WTC11 (cell line): Measurements from ENCODE around the gene FOXO1. TPM values are rescaled to one million over a fixed set of nuclear protein-coding genes. Genes with fewer than 3 reads are reported as not detected.

Experiments used
- ATAC-seq: fragments of 200-7000 bp; cut with Tn5 transposase; 2 replicates; pipeline ENCODE4 v1.10.0; 2021; ENCODE audit warnings: mild to moderate bottlenecking, moderate library complexity
- CTCF ChIA-PET: fragments of 300-600 bp; sonication (Branson Sonifier 250); formaldehyde crosslinking; loops from one replicate; lab custom pipeline; 2021; ENCODE audit warnings: antibody characterized with exemption; lab: Charles Lee
- POLR2A ChIA-PET: fragments of 350-600 bp; sonication (Branson Sonifier 250); formaldehyde crosslinking; loops from one replicate; lab custom pipeline; 2021; ENCODE audit warnings: antibody characterized with exemption; lab: Charles Lee
- DNase-seq: peaks from one replicate; pipeline ENCODE4 v3.0.0; 2021; ENCODE audit warnings: low spot score
- H3K27ac Mint-ChIP-seq: 2 replicates; pipeline ENCODE4 v1.8.0; 2021; ENCODE audit warnings: mixed read lengths
- H3K27me3 Mint-ChIP-seq: 2 replicates; pipeline ENCODE4 v1.8.0; 2021; ENCODE audit warnings: low read depth, mild to moderate bottlenecking, moderate library complexity, mixed read lengths
- H3K36me3 Mint-ChIP-seq: 2 replicates; pipeline ENCODE4 v1.8.0; 2021; ENCODE audit warnings: mixed read lengths
- H3K4me1 Mint-ChIP-seq: 2 replicates; pipeline ENCODE4 v1.8.0; 2022; ENCODE audit warnings: mixed read lengths
- H3K4me3 Mint-ChIP-seq: 2 replicates; pipeline ENCODE4 v1.8.0; 2021; ENCODE audit warnings: mild to moderate bottlenecking, moderate library complexity, mixed read lengths
- H3K9me3 Mint-ChIP-seq: 2 replicates; pipeline ENCODE4 v1.8.0; 2021; ENCODE audit warnings: mixed read lengths
- ATF1 ChIP-seq: sonication (generic); formaldehyde crosslinking; IDR thresholded peaks from 2 replicates; pipeline ENCODE4 v1.8.1; 2023; ENCODE audit warnings: mild to moderate bottlenecking, moderate library complexity, missing genetic modification reagents
- ESRRA ChIP-seq: sonication (generic); formaldehyde crosslinking; IDR thresholded peaks from 2 replicates; pipeline ENCODE4 v1.8.1; 2022; ENCODE audit warnings: mild to moderate bottlenecking, missing genetic modification reagents, borderline replicate concordance
- FOXK1 ChIP-seq: sonication (generic); formaldehyde crosslinking; IDR thresholded peaks from 2 replicates; pipeline ENCODE4 v1.8.0; 2022; ENCODE audit warnings: mild to moderate bottlenecking, moderate library complexity, missing genetic modification reagents
- GRHL2 ChIP-seq: fragments of 250-450 bp; sonication (Bioruptor Pico); IDR thresholded peaks from 2 replicates; pipeline ENCODE4 v1.8.0; 2022; ENCODE audit warnings: mild to moderate bottlenecking, moderate library complexity; ENCODE audit not compliant: insufficient replicate concordance, severe bottlenecking
- MXD4 ChIP-seq: fragments of 250-450 bp; sonication (Bioruptor Pico); IDR thresholded peaks from 2 replicates; pipeline ENCODE4 v1.8.0; 2021; ENCODE audit warnings: mild to moderate bottlenecking, moderate library complexity, borderline replicate concordance
- NFE2L1 ChIP-seq: sonication (generic); formaldehyde crosslinking; IDR thresholded peaks from 2 replicates; pipeline ENCODE4 v1.8.1; 2023; ENCODE audit warnings: missing genetic modification reagents
- NFYB ChIP-seq: sonication (generic); formaldehyde crosslinking; conservative IDR thresholded peaks from 2 replicates; pipeline ENCODE4 v1.8.0; 2022; ENCODE audit warnings: low read depth, missing genetic modification reagents
- NR2C2 ChIP-seq: sonication (generic); formaldehyde crosslinking; IDR thresholded peaks from 2 replicates; pipeline ENCODE4 v1.8.0; 2022; ENCODE audit warnings: mild to moderate bottlenecking, missing genetic modification reagents
- RELA ChIP-seq: sonication (generic); formaldehyde crosslinking; IDR thresholded peaks from 2 replicates; pipeline ENCODE4 v1.8.1; 2022; ENCODE audit warnings: missing genetic modification reagents, mild to moderate bottlenecking, borderline replicate concordance
- SMAD3 ChIP-seq: sonication (generic); formaldehyde crosslinking; IDR thresholded peaks from 2 replicates; pipeline ENCODE4 v1.8.0; 2022; ENCODE audit warnings: missing genetic modification reagents, mild to moderate bottlenecking, borderline replicate concordance
- ZNF671 ChIP-seq: fragments of 250-450 bp; sonication (Bioruptor Pico); IDR thresholded peaks from 2 replicates; pipeline ENCODE4 v1.8.0; 2021; ENCODE audit warnings: mild to moderate bottlenecking
- total RNA-seq: library from RNA; stranded (reverse); gene quantifications from 3 replicates; pipeline ENCODE4 v1.2.3, GENCODE V29; 2021
- TF ChIP-seq, protein P1 (sequence below): sonication (generic); formaldehyde crosslinking; IDR thresholded peaks from 2 replicates; pipeline ENCODE4 v1.8.1; 2023; ENCODE audit warnings: mild to moderate bottlenecking, missing genetic modification reagents
- TF ChIP-seq, protein P2 (sequence below): sonication (generic); formaldehyde crosslinking; IDR thresholded peaks from 2 replicates; pipeline ENCODE4 v1.8.1; 2022; ENCODE audit warnings: mild to moderate bottlenecking, missing genetic modification reagents, moderate library complexity, borderline replicate concordance
- TF ChIP-seq, protein P3 (sequence below): sonication (generic); formaldehyde crosslinking; conservative IDR thresholded peaks from 2 replicates; pipeline ENCODE4 v1.8.1; 2022; ENCODE audit warnings: mild to moderate bottlenecking, missing genetic modification reagents
- TF ChIP-seq, protein P4 (sequence below): fragments of 250-450 bp; sonication (Bioruptor Pico); IDR thresholded peaks from 2 replicates; pipeline ENCODE4 v1.9.0; 2021; ENCODE audit warnings: moderate library complexity, mild to moderate bottlenecking, inconsistent platforms, borderline replicate concordance
- TF ChIP-seq, protein P5 (sequence below): sonication (generic); formaldehyde crosslinking; IDR thresholded peaks from 2 replicates; pipeline ENCODE4 v1.8.0; 2023; ENCODE audit warnings: mild to moderate bottlenecking, missing genetic modification reagents
- TF ChIP-seq, protein P6 (sequence below): sonication (generic); formaldehyde crosslinking; IDR thresholded peaks from 2 replicates; pipeline ENCODE4 v1.8.1; 2023; ENCODE audit warnings: mild to moderate bottlenecking, moderate library complexity, missing genetic modification reagents
- TF ChIP-seq, protein P7 (sequence below): sonication (generic); formaldehyde crosslinking; IDR thresholded peaks from 2 replicates; pipeline ENCODE4 v1.8.0; 2022; ENCODE audit warnings: missing genetic modification reagents
- TF ChIP-seq, protein P8 (sequence below): sonication (generic); formaldehyde crosslinking; IDR thresholded peaks from 2 replicates; pipeline ENCODE4 v1.8.1; 2023; ENCODE audit warnings: mild to moderate bottlenecking, missing genetic modification reagents, moderate library complexity
- TF ChIP-seq, protein P9 (sequence below): fragments of 250-450 bp; sonication (Bioruptor Pico); IDR thresholded peaks from 2 replicates; pipeline ENCODE4 v1.9.0; 2021; ENCODE audit warnings: mild to moderate bottlenecking
- TF ChIP-seq, protein P10 (sequence below): sonication (generic); formaldehyde crosslinking; IDR thresholded peaks from 2 replicates; pipeline ENCODE4 v1.8.0; 2023; ENCODE audit warnings: missing genetic modification reagents

FOXO1 gene
- total RNA-seq, 1 experiment from 2014 or later, result 37.9 TPM

DNA sequence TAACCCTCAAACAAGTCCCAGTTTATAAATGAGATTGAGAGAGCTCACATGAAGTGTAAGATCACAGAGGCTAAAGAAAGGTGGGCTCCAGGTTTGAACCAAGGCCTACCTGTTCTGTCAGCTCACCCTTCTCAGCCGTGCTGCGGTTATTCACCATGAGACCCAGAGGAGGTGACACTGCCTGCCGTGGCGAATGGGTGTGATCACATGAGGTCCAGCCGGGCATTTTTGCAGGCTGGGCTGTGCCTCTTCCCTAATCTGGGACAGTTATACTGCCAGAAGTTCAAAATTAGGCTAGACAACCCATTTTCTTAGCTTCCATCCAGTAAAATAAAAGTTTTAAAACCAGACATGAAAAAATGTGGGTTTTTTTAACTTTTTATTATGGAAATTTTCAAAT lies 146.8 kb downstream of the FOXO1 start:
- ATAC-seq, result peak; percentile 60; the same call in 1 of the 2 replicates
- no peaks in the 10 kb centered on the region for H3K27me3 Mint-ChIP-seq
- peak overlapping the region; percentile 58; the same call in 1 of the 2 replicates for H3K27ac Mint-ChIP-seq
- peaks cover 11% of the 10 kb centered on the region for H3K4me1 Mint-ChIP-seq
- DNase-seq, result no peak
- no peaks in the 10 kb centered on the region for H3K9me3 Mint-ChIP-seq
- CTCF ChIA-PET, result no interaction called here
- no peak overlapping the region for H3K4me3 Mint-ChIP-seq
- TF ChIP-seq ZNF671 (no peak), SMAD3 (no peak), ATF1 (no peak)
- TF ChIP-seq, protein P1, sequence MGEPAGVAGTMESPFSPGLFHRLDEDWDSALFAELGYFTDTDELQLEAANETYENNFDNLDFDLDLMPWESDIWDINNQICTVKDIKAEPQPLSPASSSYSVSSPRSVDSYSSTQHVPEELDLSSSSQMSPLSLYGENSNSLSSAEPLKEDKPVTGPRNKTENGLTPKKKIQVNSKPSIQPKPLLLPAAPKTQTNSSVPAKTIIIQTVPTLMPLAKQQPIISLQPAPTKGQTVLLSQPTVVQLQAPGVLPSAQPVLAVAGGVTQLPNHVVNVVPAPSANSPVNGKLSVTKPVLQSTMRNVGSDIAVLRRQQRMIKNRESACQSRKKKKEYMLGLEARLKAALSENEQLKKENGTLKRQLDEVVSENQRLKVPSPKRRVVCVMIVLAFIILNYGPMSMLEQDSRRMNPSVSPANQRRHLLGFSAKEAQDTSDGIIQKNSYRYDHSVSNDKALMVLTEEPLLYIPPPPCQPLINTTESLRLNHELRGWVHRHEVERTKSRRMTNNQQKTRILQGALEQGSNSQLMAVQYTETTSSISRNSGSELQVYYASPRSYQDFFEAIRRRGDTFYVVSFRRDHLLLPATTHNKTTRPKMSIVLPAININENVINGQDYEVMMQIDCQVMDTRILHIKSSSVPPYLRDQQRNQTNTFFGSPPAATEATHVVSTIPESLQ, result no peak
- TF ChIP-seq, protein P2, sequence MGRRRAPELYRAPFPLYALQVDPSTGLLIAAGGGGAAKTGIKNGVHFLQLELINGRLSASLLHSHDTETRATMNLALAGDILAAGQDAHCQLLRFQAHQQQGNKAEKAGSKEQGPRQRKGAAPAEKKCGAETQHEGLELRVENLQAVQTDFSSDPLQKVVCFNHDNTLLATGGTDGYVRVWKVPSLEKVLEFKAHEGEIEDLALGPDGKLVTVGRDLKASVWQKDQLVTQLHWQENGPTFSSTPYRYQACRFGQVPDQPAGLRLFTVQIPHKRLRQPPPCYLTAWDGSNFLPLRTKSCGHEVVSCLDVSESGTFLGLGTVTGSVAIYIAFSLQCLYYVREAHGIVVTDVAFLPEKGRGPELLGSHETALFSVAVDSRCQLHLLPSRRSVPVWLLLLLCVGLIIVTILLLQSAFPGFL (CRISPR knock-in tag), result no peak
- TF ChIP-seq, protein P3, sequence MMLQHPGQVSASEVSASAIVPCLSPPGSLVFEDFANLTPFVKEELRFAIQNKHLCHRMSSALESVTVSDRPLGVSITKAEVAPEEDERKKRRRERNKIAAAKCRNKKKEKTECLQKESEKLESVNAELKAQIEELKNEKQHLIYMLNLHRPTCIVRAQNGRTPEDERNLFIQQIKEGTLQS (CRISPR knock-in tag), result no peak
- TF ChIP-seq, protein P4, sequence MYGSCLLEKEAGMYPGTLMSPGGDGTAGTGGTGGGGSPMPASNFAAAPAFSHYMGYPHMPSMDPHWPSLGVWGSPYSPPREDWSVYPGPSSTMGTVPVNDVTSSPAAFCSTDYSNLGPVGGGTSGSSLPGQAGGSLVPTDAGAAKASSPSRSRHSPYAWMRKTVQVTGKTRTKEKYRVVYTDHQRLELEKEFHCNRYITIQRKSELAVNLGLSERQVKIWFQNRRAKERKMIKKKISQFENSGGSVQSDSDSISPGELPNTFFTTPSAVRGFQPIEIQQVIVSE, result no peak
- TF ChIP-seq, protein P5, sequence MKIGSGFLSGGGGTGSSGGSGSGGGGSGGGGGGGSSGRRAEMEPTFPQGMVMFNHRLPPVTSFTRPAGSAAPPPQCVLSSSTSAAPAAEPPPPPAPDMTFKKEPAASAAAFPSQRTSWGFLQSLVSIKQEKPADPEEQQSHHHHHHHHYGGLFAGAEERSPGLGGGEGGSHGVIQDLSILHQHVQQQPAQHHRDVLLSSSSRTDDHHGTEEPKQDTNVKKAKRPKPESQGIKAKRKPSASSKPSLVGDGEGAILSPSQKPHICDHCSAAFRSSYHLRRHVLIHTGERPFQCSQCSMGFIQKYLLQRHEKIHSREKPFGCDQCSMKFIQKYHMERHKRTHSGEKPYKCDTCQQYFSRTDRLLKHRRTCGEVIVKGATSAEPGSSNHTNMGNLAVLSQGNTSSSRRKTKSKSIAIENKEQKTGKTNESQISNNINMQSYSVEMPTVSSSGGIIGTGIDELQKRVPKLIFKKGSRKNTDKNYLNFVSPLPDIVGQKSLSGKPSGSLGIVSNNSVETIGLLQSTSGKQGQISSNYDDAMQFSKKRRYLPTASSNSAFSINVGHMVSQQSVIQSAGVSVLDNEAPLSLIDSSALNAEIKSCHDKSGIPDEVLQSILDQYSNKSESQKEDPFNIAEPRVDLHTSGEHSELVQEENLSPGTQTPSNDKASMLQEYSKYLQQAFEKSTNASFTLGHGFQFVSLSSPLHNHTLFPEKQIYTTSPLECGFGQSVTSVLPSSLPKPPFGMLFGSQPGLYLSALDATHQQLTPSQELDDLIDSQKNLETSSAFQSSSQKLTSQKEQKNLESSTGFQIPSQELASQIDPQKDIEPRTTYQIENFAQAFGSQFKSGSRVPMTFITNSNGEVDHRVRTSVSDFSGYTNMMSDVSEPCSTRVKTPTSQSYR (CRISPR knock-in tag), result no peak
- TF ChIP-seq, protein P6, sequence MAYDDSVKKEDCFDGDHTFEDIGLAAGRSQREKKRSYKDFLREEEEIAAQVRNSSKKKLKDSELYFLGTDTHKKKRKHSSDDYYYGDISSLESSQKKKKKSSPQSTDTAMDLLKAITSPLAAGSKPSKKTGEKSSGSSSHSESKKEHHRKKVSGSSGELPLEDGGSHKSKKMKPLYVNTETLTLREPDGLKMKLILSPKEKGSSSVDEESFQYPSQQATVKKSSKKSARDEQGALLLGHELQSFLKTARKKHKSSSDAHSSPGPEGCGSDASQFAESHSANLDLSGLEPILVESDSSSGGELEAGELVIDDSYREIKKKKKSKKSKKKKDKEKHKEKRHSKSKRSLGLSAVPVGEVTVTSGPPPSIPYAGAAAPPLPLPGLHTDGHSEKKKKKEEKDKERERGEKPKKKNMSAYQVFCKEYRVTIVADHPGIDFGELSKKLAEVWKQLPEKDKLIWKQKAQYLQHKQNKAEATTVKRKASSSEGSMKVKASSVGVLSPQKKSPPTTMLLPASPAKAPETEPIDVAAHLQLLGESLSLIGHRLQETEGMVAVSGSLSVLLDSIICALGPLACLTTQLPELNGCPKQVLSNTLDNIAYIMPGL (CRISPR knock-in tag), result no peak
- no peaks in the 10 kb centered on the region for H3K36me3 Mint-ChIP-seq
- POLR2A ChIA-PET, result no interaction called here

DNA sequence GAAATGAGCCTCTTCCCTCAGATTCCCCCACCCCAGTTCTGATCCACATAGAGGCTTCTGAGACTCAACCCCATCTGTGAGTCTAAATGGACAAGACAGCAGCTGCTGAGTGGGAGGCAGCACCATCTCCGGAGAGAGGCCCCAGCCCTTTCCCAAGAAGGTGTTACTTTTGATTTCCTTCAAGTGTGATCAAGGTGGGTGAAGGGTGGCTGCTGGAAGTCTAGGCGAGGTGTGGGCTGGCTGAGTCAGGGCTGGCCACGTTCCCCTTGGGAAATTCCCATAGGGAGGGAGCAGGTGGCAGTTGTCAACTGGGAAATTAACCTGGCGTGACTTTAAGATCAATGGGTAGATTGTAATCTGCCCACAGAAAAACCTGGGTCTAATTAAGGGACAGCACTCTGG lies 148.0 kb downstream of the FOXO1 start:
- H3K9me3 Mint-ChIP-seq, result no peaks in the 10 kb centered on the region
- no peaks in the 10 kb centered on the region for H3K36me3 Mint-ChIP-seq
- ATAC-seq, result no peak
- H3K4me3 Mint-ChIP-seq, result no peak overlapping the region
- no peak overlapping the region for H3K27ac Mint-ChIP-seq
- ChIA-PET CTCF (no interaction called here), POLR2A (no interaction called here)
- H3K4me1 Mint-ChIP-seq, result peaks cover 11% of the 10 kb centered on the region
- DNase-seq, result no peak
- H3K27me3 Mint-ChIP-seq, result no peaks in the 10 kb centered on the region
- TF ChIP-seq NR2C2, result no peak
- no peak for TF ChIP-seq NFYB (CRISPR knock-in tag)
- TF ChIP-seq ESRRA (CRISPR knock-in tag), result no peak
- TF ChIP-seq FOXK1 (CRISPR knock-in tag), result no peak
- TF ChIP-seq, protein P7, sequence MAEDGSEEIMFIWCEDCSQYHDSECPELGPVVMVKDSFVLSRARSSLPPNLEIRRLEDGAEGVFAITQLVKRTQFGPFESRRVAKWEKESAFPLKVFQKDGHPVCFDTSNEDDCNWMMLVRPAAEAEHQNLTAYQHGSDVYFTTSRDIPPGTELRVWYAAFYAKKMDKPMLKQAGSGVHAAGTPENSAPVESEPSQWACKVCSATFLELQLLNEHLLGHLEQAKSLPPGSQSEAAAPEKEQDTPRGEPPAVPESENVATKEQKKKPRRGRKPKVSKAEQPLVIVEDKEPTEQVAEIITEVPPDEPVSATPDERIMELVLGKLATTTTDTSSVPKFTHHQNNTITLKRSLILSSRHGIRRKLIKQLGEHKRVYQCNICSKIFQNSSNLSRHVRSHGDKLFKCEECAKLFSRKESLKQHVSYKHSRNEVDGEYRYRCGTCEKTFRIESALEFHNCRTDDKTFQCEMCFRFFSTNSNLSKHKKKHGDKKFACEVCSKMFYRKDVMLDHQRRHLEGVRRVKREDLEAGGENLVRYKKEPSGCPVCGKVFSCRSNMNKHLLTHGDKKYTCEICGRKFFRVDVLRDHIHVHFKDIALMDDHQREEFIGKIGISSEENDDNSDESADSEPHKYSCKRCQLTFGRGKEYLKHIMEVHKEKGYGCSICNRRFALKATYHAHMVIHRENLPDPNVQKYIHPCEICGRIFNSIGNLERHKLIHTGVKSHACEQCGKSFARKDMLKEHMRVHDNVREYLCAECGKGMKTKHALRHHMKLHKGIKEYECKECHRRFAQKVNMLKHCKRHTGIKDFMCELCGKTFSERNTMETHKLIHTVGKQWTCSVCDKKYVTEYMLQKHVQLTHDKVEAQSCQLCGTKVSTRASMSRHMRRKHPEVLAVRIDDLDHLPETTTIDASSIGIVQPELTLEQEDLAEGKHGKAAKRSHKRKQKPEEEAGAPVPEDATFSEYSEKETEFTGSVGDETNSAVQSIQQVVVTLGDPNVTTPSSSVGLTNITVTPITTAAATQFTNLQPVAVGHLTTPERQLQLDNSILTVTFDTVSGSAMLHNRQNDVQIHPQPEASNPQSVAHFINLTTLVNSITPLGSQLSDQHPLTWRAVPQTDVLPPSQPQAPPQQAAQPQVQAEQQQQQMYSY (CRISPR knock-in tag), result no peak
- TF ChIP-seq NFE2L1 (CRISPR knock-in tag), result no peak
- TF ChIP-seq RELA (CRISPR knock-in tag), result no peak
- no peak for TF ChIP-seq GRHL2 (CRISPR knock-in tag)
- TF ChIP-seq, protein P8, sequence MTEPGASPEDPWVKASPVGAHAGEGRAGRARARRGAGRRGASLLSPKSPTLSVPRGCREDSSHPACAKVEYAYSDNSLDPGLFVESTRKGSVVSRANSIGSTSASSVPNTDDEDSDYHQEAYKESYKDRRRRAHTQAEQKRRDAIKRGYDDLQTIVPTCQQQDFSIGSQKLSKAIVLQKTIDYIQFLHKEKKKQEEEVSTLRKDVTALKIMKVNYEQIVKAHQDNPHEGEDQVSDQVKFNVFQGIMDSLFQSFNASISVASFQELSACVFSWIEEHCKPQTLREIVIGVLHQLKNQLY (CRISPR knock-in tag), result no peak
- no peak for TF ChIP-seq MXD4 (CRISPR knock-in tag)
- TF ChIP-seq, protein P9, sequence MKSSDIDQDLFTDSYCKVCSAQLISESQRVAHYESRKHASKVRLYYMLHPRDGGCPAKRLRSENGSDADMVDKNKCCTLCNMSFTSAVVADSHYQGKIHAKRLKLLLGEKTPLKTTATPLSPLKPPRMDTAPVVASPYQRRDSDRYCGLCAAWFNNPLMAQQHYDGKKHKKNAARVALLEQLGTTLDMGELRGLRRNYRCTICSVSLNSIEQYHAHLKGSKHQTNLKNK (CRISPR knock-in tag), result no peak
- TF ChIP-seq, protein P10, sequence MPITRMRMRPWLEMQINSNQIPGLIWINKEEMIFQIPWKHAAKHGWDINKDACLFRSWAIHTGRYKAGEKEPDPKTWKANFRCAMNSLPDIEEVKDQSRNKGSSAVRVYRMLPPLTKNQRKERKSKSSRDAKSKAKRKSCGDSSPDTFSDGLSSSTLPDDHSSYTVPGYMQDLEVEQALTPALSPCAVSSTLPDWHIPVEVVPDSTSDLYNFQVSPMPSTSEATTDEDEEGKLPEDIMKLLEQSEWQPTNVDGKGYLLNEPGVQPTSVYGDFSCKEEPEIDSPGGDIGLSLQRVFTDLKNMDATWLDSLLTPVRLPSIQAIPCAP, result no peak
